ENCODE data around the gene ZNF319.

DNA sequence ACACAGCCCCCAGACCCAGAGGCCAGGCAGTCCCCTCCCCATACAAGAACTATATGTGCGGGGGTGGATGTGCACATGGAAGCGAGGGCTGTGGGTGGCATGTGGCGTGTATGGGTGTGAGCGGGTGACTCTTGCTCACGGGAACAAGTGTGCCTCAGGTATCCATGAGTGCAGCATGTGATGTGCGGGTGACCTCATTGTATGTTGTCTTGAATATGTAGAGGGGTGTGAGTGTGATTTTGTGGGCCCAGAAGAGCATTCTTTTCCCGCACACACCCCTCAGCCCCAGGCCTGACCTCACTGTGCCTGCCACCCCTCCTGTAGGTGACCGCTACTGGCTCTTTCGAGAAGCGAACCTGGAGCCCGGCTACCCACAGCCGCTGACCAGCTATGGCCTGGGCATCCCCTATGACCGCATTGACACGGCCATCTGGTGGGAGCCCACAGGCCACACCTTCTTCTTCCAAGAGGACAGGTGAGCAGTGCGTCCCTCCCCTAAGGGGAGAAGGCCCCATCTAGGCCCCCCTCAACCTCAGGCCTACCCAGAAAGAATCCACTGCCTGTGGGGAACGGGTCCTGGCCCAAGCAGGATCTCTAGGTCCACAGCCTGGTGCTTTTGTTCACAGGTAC, 42.5 kb upstream of the ZNF319 start:
- TF ChIP-seq CTCF (IDR thresholded peaks at IDR 0.05) (no peak), POLR2A (IDR thresholded peaks at IDR 0.05) (no peak)

Measured in thyroid gland (tissue), 4 donors.